IPS DF 6.9 (cell line): Measurements from ENCODE around the gene SLC8A2.
A peak's percentile ranks its signal among the peaks of the same experiment; 100 is the strongest.

Experiments
- DNase-seq: peaks from one replicate; pipeline ENCODE4 v3.0.0-alpha.2; 2013; ENCODE audit warnings: low read depth, low spot score
- H3K27ac ChIP-seq: one replicate; pipeline ENCODE4 v1.5.1; 2013; ENCODE audit warnings: low read length, control low read depth
- H3K27me3 ChIP-seq: 2 replicates; pipeline ENCODE4 v1.6.1; 2013; ENCODE audit warnings: mild to moderate bottlenecking, low read length; ENCODE audit not compliant: control insufficient read depth, insufficient read depth
- H3K36me3 ChIP-seq: 2 replicates; pipeline ENCODE4 v1.6.1; 2013; ENCODE audit warnings: low read length; ENCODE audit not compliant: control insufficient read depth, insufficient read depth
- H3K4me1 ChIP-seq: 2 replicates; pipeline ENCODE4 v1.6.1; 2013; ENCODE audit warnings: low read length; ENCODE audit not compliant: control insufficient read depth, insufficient read depth
- H3K4me3 ChIP-seq: 2 replicates; pipeline ENCODE4 v1.5.1; 2013; ENCODE audit warnings: mild to moderate bottlenecking, low read length
- H3K9me3 ChIP-seq: 2 replicates; pipeline ENCODE4 v1.6.1; 2013; ENCODE audit warnings: low read length, inconsistent platforms; ENCODE audit not compliant: control insufficient read depth, insufficient read depth
- WGBS: extraction: QIAGEN DNeasy Blood & Tissue Kit; methylation state at CpG from one replicate; pipeline ENCODE4 v1.1.7; 2013; ENCODE audit warnings: mixed read lengths, missing lambda C conversion rate; ENCODE audit not compliant: insufficient read length, insufficient coverage; 5-methylcytosine and 5-hydroxymethylcytosine counted together

The SLC8A2 gene

GRCh38 chr19:47430041-47430802, 41.5 kb downstream of the SLC8A2 start:
- H3K9me3 ChIP-seq = no peaks in the 10 kb centered on the region
- no CpG with 5 or more reads among the region's 69 CpGs for WGBS
- no peak overlapping the region for H3K27ac ChIP-seq
- DNase-seq = no peak
- no peaks in the 10 kb centered on the region for H3K36me3 ChIP-seq
- H3K27me3 ChIP-seq = no peaks in the 10 kb centered on the region
- H3K4me1 ChIP-seq = no peaks in the 10 kb centered on the region
- peak overlapping the region; percentile 5; the same call in 1 of the 2 replicates for H3K4me3 ChIP-seq

- no peak for DNase-seq
- Histone ChIP-seq H3K27me3 (no peaks in the 10 kb centered on the region), H3K36me3 (no peaks in the 10 kb centered on the region), H3K4me3 (peak overlapping the region; percentile 17; the same call in 1 of the 2 replicates), H3K9me3 (no peaks in the 10 kb centered on the region), H3K27ac (no peak overlapping the region), H3K4me1 (no peaks in the 10 kb centered on the region)
- no CpG with 5 or more reads among the region's 20 CpGs for WGBS
Observed at GRCh38 chr19:47429140-47429793, 42.4 kb downstream of the SLC8A2 start.

GRCh38 chr19:47428177-47428894, 43.4 kb downstream of the SLC8A2 start:
- Histone ChIP-seq H3K4me3 (no peak overlapping the region; the same call in 1 of the 2 replicates), H3K27me3 (peaks cover 7% of the 10 kb centered on the region), H3K4me1 (no peaks in the 10 kb centered on the region), H3K9me3 (no peaks in the 10 kb centered on the region), H3K36me3 (no peaks in the 10 kb centered on the region), H3K27ac (no peak overlapping the region)
- no CpG with 5 or more reads among the region's 27 CpGs for WGBS
- DNase-seq = peak; percentile 100

- no CpG with 5 or more reads among the region's 17 CpGs for WGBS
- Histone ChIP-seq H3K27ac (no peak overlapping the region), H3K4me1 (no peaks in the 10 kb centered on the region; the same call in 1 of the 2 replicates), H3K4me3 (peak overlapping the region; percentile 14; the same call in 1 of the 2 replicates), H3K9me3 (no peaks in the 10 kb centered on the region), H3K27me3 (peaks cover 14% of the 10 kb centered on the region), H3K36me3 (no peaks in the 10 kb centered on the region)
- DNase-seq = peak; percentile 91
Observed at GRCh38 chr19:47427241-47428176, 44.2 kb downstream of the SLC8A2 start.

- no peak for DNase-seq
- H3K36me3 ChIP-seq = no peaks in the 10 kb centered on the region
- H3K4me1 ChIP-seq = peaks cover 1% of the 10 kb centered on the region; the same call in 1 of the 2 replicates
- WGBS = no CpG with 5 or more reads among the region's 19 CpGs
- H3K27me3 ChIP-seq = peaks cover 37% of the 10 kb centered on the region
- H3K27ac ChIP-seq = no peak overlapping the region
- no peaks in the 10 kb centered on the region for H3K9me3 ChIP-seq
- no peak overlapping the region for H3K4me3 ChIP-seq
Observed at GRCh38 chr19:47423203-47423882, 48.4 kb downstream of the SLC8A2 start.

- Histone ChIP-seq H3K27ac (no peak overlapping the region), H3K27me3 (peaks cover 43% of the 10 kb centered on the region), H3K4me3 (no peak overlapping the region), H3K36me3 (no peaks in the 10 kb centered on the region), H3K9me3 (no peaks in the 10 kb centered on the region), H3K4me1 (peaks cover 5% of the 10 kb centered on the region)
- DNase-seq = no peak
- no CpG with 5 or more reads among the region's 1 CpG for WGBS
Observed at GRCh38 chr19:47422417-47423163, 49.1 kb downstream of the SLC8A2 start.

- peaks cover 44% of the 10 kb centered on the region for H3K27me3 ChIP-seq
- no peak for DNase-seq
Observed at GRCh38 chr19:47421844-47422395, 49.8 kb downstream of the SLC8A2 start.

GRCh38 chr19:47421244-47421786, 50.4 kb downstream of the SLC8A2 start:
- no CpG with 5 or more reads among the region's 16 CpGs for WGBS
- Histone ChIP-seq H3K9me3 (no peaks in the 10 kb centered on the region), H3K4me1 (peaks cover 6% of the 10 kb centered on the region), H3K27ac (no peak overlapping the region), H3K36me3 (no peaks in the 10 kb centered on the region), H3K27me3 (peaks cover 45% of the 10 kb centered on the region), H3K4me3 (no peak overlapping the region)
- DNase-seq = no peak

More at GRCh38 chr19:47421844-47422395, 49.8 kb downstream of the SLC8A2 start:
- H3K36me3 ChIP-seq = no peaks in the 10 kb centered on the region
- no peak overlapping the region for H3K4me3 ChIP-seq
- no peaks in the 10 kb centered on the region for H3K9me3 ChIP-seq
- H3K4me1 ChIP-seq = peaks cover 6% of the 10 kb centered on the region
- no CpG with 5 or more reads among the region's 31 CpGs for WGBS
- no peak overlapping the region for H3K27ac ChIP-seq
